Measurements from ENCODE around the gene KLK4. TPM values are rescaled to one million over a fixed set of nuclear protein-coding genes. Genes with fewer than 3 reads are reported as not detected.

KLK4 gene
- polyA plus RNA-seq, 1 of the 3 experiments (the other 2 are of a cell fraction) = not detected

- Histone ChIP-seq H3K9ac (no peak overlapping the region), H4K20me1 (ENCODE audit: insufficient read depth) (no peaks in the 10 kb centered on the region), H3K79me2 (ENCODE audit: insufficient read depth) (no peaks in the 10 kb centered on the region), H3K27me3 (ENCODE audit: insufficient read depth) (peaks cover 81% of the 10 kb centered on the region), H2AFZ (ENCODE audit: low read depth) (no peak overlapping the region), H3K4me3 (ENCODE audit: low read depth in 2 of 2, low read length in 1 of 2) (no peak overlapping the region), H3K36me3 (replicated peaks in 1 of 2; ENCODE audit: control insufficient read depth in 1 of 2, insufficient read depth in 2 of 2, low read length in 1 of 2) (no peaks in the 10 kb centered on the region), H3K9me2 (no peaks in the 10 kb centered on the region), H3K4me2 (no peak overlapping the region), H3K9me3 (no peaks in the 10 kb centered on the region), H3K4me1 (ENCODE audit: control insufficient read depth in 1 of 2, insufficient read depth in 2 of 2, low read depth in 1 of 2, low read length in 1 of 2) (no peaks in the 10 kb centered on the region), H3K27ac (ENCODE audit: low read depth in 2 of 2, low read length in 1 of 2) (no peak overlapping the region), H3F3A (replicated peaks; ENCODE audit: insufficient read depth) (no peaks in the 10 kb centered on the region)
- ChIA-PET CTCF (no interaction called here), POLR2A (no interaction called here)
- no peak for DNase-seq
- WGBS (ENCODE audit: low lambda C conversion rate) = 0% methylated on average over 2 of the region's 2 CpGs
- no peak for TF ChIP-seq YY1 (IDR thresholded peaks at IDR 0.05; ENCODE audit: low read depth)
- no peak for TF ChIP-seq NRF1 (IDR thresholded peaks at IDR 0.05; ENCODE audit: low read depth, low read length)
Measured at GRCh38 chr19:50916069-50916468, 4.9 kb upstream of the KLK4 start.

- TF ChIP-seq FOXJ3 (CRISPR knock-in tag; IDR thresholded peaks at IDR 0.05) (no peak), TCF12 (IDR thresholded peaks at IDR 0.05) (no peak), MEF2A (IDR thresholded peaks at IDR 0.05; ENCODE audit: borderline replicate concordance, low read depth) (no peak), SMC3 (IDR thresholded peaks at IDR 0.05; ENCODE audit: low read depth, low read length) (no peak), FOSL2 (IDR thresholded peaks at IDR 0.05; ENCODE audit: borderline replicate concordance, low read depth) (no peak), CTCF (IDR thresholded peaks at IDR 0.05) (no peak), RFX5 (IDR thresholded peaks at IDR 0.05; ENCODE audit: low read length) (no peak), TAF1 (IDR thresholded peaks at IDR 0.05; ENCODE audit: borderline replicate concordance, low read depth, low read length) (no peak), REST (IDR thresholded peaks at IDR 0.05; ENCODE audit: low read depth, low read length) (no peak), NFIC (IDR thresholded peaks at IDR 0.05; ENCODE audit: borderline replicate concordance) (no peak), ELF1 (IDR thresholded peaks at IDR 0.05) (no peak), SIN3A (IDR thresholded peaks at IDR 0.05; ENCODE audit: borderline replicate concordance, low read depth, low read length) (no peak), FOXM1 (IDR thresholded peaks at IDR 0.05; ENCODE audit: low read depth) (no peak), GATA2 (CRISPR knock-in tag; IDR thresholded peaks at IDR 0.05) (no peak), GABPA (IDR thresholded peaks at IDR 0.05; ENCODE audit: low read depth) (no peak)
- 9% methylated on average over 28 of the region's 29 CpGs for WGBS (ENCODE audit: low lambda C conversion rate)
- Histone ChIP-seq H3K36me3 (replicated peaks in 1 of 2; ENCODE audit: control insufficient read depth in 1 of 2, insufficient read depth in 2 of 2, low read length in 1 of 2) (no peaks in the 10 kb centered on the region), H4K20me1 (ENCODE audit: insufficient read depth) (no peaks in the 10 kb centered on the region), H3K79me2 (ENCODE audit: insufficient read depth) (no peaks in the 10 kb centered on the region), H3K4me1 (ENCODE audit: control insufficient read depth in 1 of 2, insufficient read depth in 2 of 2, low read depth in 1 of 2, low read length in 1 of 2) (no peaks in the 10 kb centered on the region), H3K27me3 (ENCODE audit: insufficient read depth) (peaks cover 91% of the 10 kb centered on the region), H2AFZ (ENCODE audit: low read depth) (no peak overlapping the region), H3K9me2 (no peaks in the 10 kb centered on the region), H3K27ac (ENCODE audit: low read depth in 2 of 2, low read length in 1 of 2) (no peak overlapping the region), H3K9ac (no peak overlapping the region), H3F3A (replicated peaks; ENCODE audit: insufficient read depth) (no peaks in the 10 kb centered on the region), H3K9me3 (no peaks in the 10 kb centered on the region), H3K4me3 (ENCODE audit: low read depth in 2 of 2, low read length in 1 of 2) (no peak overlapping the region), H3K4me2 (no peak overlapping the region)
- no peak for DNase-seq
- POLR2A ChIA-PET = no interaction called here
- CTCF ChIA-PET = interaction anchor here (2.2 kb wide), 1 partner anchor 9 kb away, joined by 16 read pairs; no protein-coding TSS in a partner anchor
Measured at GRCh38 chr19:50912727-50913716, 1.8 kb upstream of the KLK4 start.

Data from SK-N-SH (cell line).